Bronchial epithelial cell (primary cell): ENCODE measurements around the gene DOK1. TPM values are rescaled to one million over a fixed set of nuclear protein-coding genes. Genes with fewer than 3 reads are reported as not detected.

Experiments
- DNase-seq: peaks from one replicate; pipeline ENCODE4 v3.0.0-alpha.2; 2010; ENCODE audit warnings: low read depth
- FAIRE-seq: peaks from 2 replicates; lab custom pipeline; 2011; peaks lifted over from hg19 to GRCh38; lab: Jason Lieb, UNC
- H3K27me3 ChIP-seq: 2 replicates; pipeline ENCODE4 v1.5.1; 2011; ENCODE audit warnings: low read length; ENCODE audit not compliant: control insufficient read depth, insufficient read depth
- H3K36me3 ChIP-seq: 2 replicates; pipeline ENCODE4 v1.5.1; 2011; ENCODE audit warnings: low read length; ENCODE audit not compliant: control insufficient read depth, insufficient read depth
- H3K4me3 ChIP-seq: 2 replicates; pipeline ENCODE4 v1.5.1; 2011; ENCODE audit warnings: mild to moderate bottlenecking, low read depth, low read length, control low read depth
- CTCF ChIP-seq: IDR thresholded peaks from 2 replicates; pipeline ENCODE4 v1.5.1; 2011; ENCODE audit warnings: mild to moderate bottlenecking, moderate library complexity, low read length, control low read depth, inconsistent platforms; ENCODE audit not compliant: insufficient read depth, severe bottlenecking
- total RNA-seq: library from RNA; depleted of rRNA; stranded (reverse); fragments of >200 nt; gene quantifications from 2 replicates; pipeline ENCODE4 v1.2.1, GENCODE V29; 2014

DOK1 gene
- total RNA-seq, 1 donor from 2014 or later, result 1.1 TPM

- H3K4me3 ChIP-seq, result no peak overlapping the region
- DNase-seq (no peak), FAIRE-seq (no peak)
- H3K36me3 ChIP-seq, result no peaks in the 10 kb centered on the region
- TF ChIP-seq CTCF, result no peak
- H3K27me3 ChIP-seq, result peaks cover 44% of the 10 kb centered on the region
Measured at GRCh38 chr2:74515271-74515980, 39.1 kb upstream of the DOK1 start.

- DNase-seq, result peak; percentile 8
- Histone ChIP-seq H3K4me3 (no peak overlapping the region), H3K27me3 (peaks cover 42% of the 10 kb centered on the region), H3K36me3 (no peaks in the 10 kb centered on the region)
- no peak for FAIRE-seq
- no peak for TF ChIP-seq CTCF
Measured at GRCh38 chr2:74515981-74516633, 38.4 kb upstream of the DOK1 start.

GRCh38 chr2:74516650-74517049 is 37.9 kb upstream of the DOK1 start:
- TF ChIP-seq CTCF, result no peak
- FAIRE-seq (no peak), DNase-seq (no peak)
- Histone ChIP-seq H3K36me3 (no peaks in the 10 kb centered on the region), H3K27me3 (peaks cover 36% of the 10 kb centered on the region), H3K4me3 (no peak overlapping the region)

DNA sequence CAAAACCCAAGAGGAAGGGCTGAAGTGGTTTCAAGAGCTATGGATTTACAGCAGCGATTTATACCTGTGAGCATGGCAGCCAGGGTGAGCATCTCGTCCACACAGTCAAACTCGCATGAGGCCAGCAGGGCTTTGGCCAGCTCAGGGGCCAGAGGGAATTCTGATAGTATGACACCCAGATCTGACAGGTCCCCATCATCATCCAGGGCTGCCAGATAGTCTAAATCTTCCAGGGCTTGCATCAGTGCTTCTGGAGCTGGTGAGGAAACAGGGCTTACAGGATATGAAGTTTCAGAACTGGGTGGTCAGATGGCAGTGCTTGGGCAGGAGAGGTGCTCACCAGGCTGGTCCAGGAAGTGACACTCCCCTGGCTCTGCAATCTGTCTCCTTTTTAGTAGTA is 32.0 kb upstream of the DOK1 start:
- peaks cover 6% of the 10 kb centered on the region for H3K36me3 ChIP-seq
- no peak for TF ChIP-seq CTCF
- DNase-seq, result no peak
- no peak overlapping the region for H3K4me3 ChIP-seq
- H3K27me3 ChIP-seq, result no peaks in the 10 kb centered on the region
- FAIRE-seq, result no peak

- no peak for TF ChIP-seq CTCF
- Histone ChIP-seq H3K36me3 (peaks cover 9% of the 10 kb centered on the region), H3K27me3 (no peaks in the 10 kb centered on the region), H3K4me3 (no peak overlapping the region)
- DNase-seq (no peak), FAIRE-seq (no peak)
Measured at GRCh38 chr2:74524005-74524404, 30.5 kb upstream of the DOK1 start.
